GM23338 (cell line): Measurements from ENCODE around the gene MSH4. TPM values are rescaled to one million over a fixed set of nuclear protein-coding genes. Genes with fewer than 3 reads are reported as not detected.

Experiments
- ATAC-seq: fragments of 200-7000 bp; cut with Tn5 transposase; 3 replicates; pipeline ENCODE4 v1.9.1; 2020
- DNase-seq: peaks from one replicate; pipeline ENCODE4 v3.0.0-alpha.2; 2015; ENCODE audit warnings: low spot score
- H2AFZ ChIP-seq: fragments of 200-600 bp; sonication (generic); 2 replicates; pipeline ENCODE4 v1.8.0; 2016; ENCODE audit warnings: antibody characterized with exemption, mild to moderate bottlenecking, moderate library complexity
- H3F3A ChIP-seq: fragments of 200-600 bp; sonication (generic); replicated peaks from 2 replicates; pipeline ENCODE4 v1.8.0; 2017; ENCODE audit warnings: antibody characterized with exemption, mixed run types, low read depth
- H3K27ac ChIP-seq: fragments of 200-600 bp; sonication (generic); 2 replicates; pipeline ENCODE4 v1.6.1; 2016; ENCODE audit warnings: low read depth
- H3K27me3 ChIP-seq: fragments of 200-600 bp; sonication (generic); 2 replicates; pipeline ENCODE4 v1.8.0; 2016; ENCODE audit warnings: mild to moderate bottlenecking, mixed run types, moderate library complexity; ENCODE audit not compliant: insufficient read depth
- H3K36me3 ChIP-seq: fragments of 200-600 bp; sonication (generic); 2 replicates; pipeline ENCODE4 v1.8.0; 2016; ENCODE audit warnings: mild to moderate bottlenecking; ENCODE audit not compliant: insufficient read depth
- H3K4me1 ChIP-seq: fragments of 200-600 bp; sonication (generic); 2 replicates; pipeline ENCODE4 v1.8.0; 2016; ENCODE audit warnings: mild to moderate bottlenecking, moderate library complexity; ENCODE audit not compliant: insufficient read depth
- H3K4me2 ChIP-seq: fragments of 200-600 bp; sonication (generic); 2 replicates; pipeline ENCODE4 v1.7.1; 2017; ENCODE audit warnings: mixed run types
- H3K4me3 ChIP-seq: fragments of 200-600 bp; sonication (generic); 2 replicates; pipeline ENCODE4 v1.6.1; 2016; ENCODE audit warnings: mixed run types
- H3K79me2 ChIP-seq: fragments of 200-600 bp; sonication (generic); replicated peaks from 2 replicates; pipeline ENCODE4 v1.8.0; 2017; ENCODE audit warnings: mild to moderate bottlenecking; ENCODE audit not compliant: insufficient read depth
- H3K9me2 ChIP-seq: fragments of 200-600 bp; sonication (generic); 2 replicates; pipeline ENCODE4 v1.8.0; 2017; ENCODE audit not compliant: insufficient read depth
- H4K20me1 ChIP-seq: fragments of 200-600 bp; sonication (generic); replicated peaks from 2 replicates; pipeline ENCODE4 v1.8.0; 2017; ENCODE audit warnings: mild to moderate bottlenecking; ENCODE audit not compliant: insufficient read depth
- H3K27ac Mint-ChIP-seq: 2 replicates; pipeline ENCODE4 v1.8.0; 2020; ENCODE audit warnings: inconsistent platforms, mild to moderate bottlenecking, moderate library complexity, mixed read lengths
- H3K27me3 Mint-ChIP-seq: 3 replicates; pipeline ENCODE4 v1.8.0; 2022; ENCODE audit warnings: low read depth, mild to moderate bottlenecking, moderate library complexity, mixed read lengths, inconsistent platforms; ENCODE audit not compliant: insufficient read depth, poor library complexity
- H3K36me3 Mint-ChIP-seq: 3 replicates; pipeline ENCODE4 v1.8.0; 2021; ENCODE audit warnings: low read depth, mild to moderate bottlenecking, inconsistent platforms, moderate library complexity, mixed read lengths
- H3K4me1 Mint-ChIP-seq: 3 replicates; pipeline ENCODE4 v1.8.0; 2020; ENCODE audit warnings: mild to moderate bottlenecking, inconsistent platforms, mixed read lengths
- H3K4me3 Mint-ChIP-seq: 3 replicates; pipeline ENCODE4 v1.8.0; 2021; ENCODE audit warnings: moderate library complexity, mild to moderate bottlenecking, inconsistent platforms, mixed read lengths
- H3K9me3 Mint-ChIP-seq: 3 replicates; pipeline ENCODE4 v1.8.0; 2020; ENCODE audit warnings: moderate library complexity, mild to moderate bottlenecking, inconsistent platforms, mixed read lengths
- CREB1 ChIP-seq: fragments of 250-450 bp; sonication (Bioruptor Pico); IDR thresholded peaks from 2 replicates; pipeline ENCODE4 v1.5.0; 2020; ENCODE audit warnings: low read depth, mild to moderate bottlenecking, moderate library complexity
- CTCF ChIP-seq, 2 experiments: fragments of 200-600 bp in 1 of 2; sonication (generic) in 1 of 2; conservative IDR thresholded peaks; 2 replicates each; pipeline versions ENCODE4 v1.5.1 to v1.6.1; 2016 to 2017; ENCODE audit warnings: antibody characterized with exemption in 2 of 2, low read depth in 2 of 2, mild to moderate bottlenecking in 2 of 2, moderate library complexity in 1 of 2
- EZH2 ChIP-seq: fragments of 200-600 bp; sonication (generic); IDR thresholded peaks from one replicate; pipeline ENCODE4 v1.8.0; 2017; ENCODE audit warnings: antibody characterized with exemption, mild to moderate bottlenecking, low read depth; ENCODE audit not compliant: unreplicated experiment
- EZH2phosphoT487 ChIP-seq: fragments of 200-600 bp; sonication (generic); IDR thresholded peaks from one replicate; pipeline ENCODE4 v1.8.1; 2018; ENCODE audit warnings: antibody characterized with exemption; ENCODE audit not compliant: unreplicated experiment
- STAT1 ChIP-seq: IDR thresholded peaks from one replicate; pipeline ENCODE4 v1.6.1; 2016; ENCODE audit warnings: antibody characterized with exemption; ENCODE audit not compliant: unreplicated experiment
- ZNF114 ChIP-seq: fragments of 250-450 bp; sonication (Bioruptor Pico); IDR thresholded peaks from 2 replicates; pipeline ENCODE4 v1.5.0; 2020; ENCODE audit warnings: mild to moderate bottlenecking, moderate library complexity
- ZNF331 ChIP-seq: fragments of 250-450 bp; sonication (Bioruptor Pico); IDR thresholded peaks from 2 replicates; pipeline ENCODE4 v1.5.0; 2020; ENCODE audit warnings: low read depth, mild to moderate bottlenecking, moderate library complexity
- ZNF462 ChIP-seq: fragments of 250-450 bp; sonication (Bioruptor Pico); IDR thresholded peaks from 2 replicates; pipeline ENCODE4 v1.5.0; 2020; ENCODE audit warnings: mild to moderate bottlenecking, moderate library complexity
- polyA plus RNA-seq: library from polyadenylated mRNA; unstranded; fragments of >200 nt; fragmentation: Nextera tagmentation; extraction: Ambion mirVana; gene quantifications from 2 replicates; pipeline ENCODE4 v1.2.1, GENCODE V29; 2016
- total RNA-seq: library from RNA; depleted of rRNA; stranded (reverse); fragments of >200 nt; shearing (Covaris generic); gene quantifications from 2 replicates; pipeline ENCODE4 v1.2.3, GENCODE V29; 2014
- TF ChIP-seq, protein P1 (sequence below): IDR thresholded peaks from 2 replicates; pipeline ENCODE4 v1.6.1; 2016; ENCODE audit warnings: antibody characterized with exemption
- TF ChIP-seq, protein P2 (sequence below): IDR thresholded peaks from one replicate; pipeline ENCODE4 v1.6.1; 2018; ENCODE audit warnings: antibody characterized with exemption; ENCODE audit not compliant: unreplicated experiment

Gene MSH4
- total and polyA plus RNA-seq, 2 experiments from 2014 or later = 0.10 to 0.24 TPM

DNA sequence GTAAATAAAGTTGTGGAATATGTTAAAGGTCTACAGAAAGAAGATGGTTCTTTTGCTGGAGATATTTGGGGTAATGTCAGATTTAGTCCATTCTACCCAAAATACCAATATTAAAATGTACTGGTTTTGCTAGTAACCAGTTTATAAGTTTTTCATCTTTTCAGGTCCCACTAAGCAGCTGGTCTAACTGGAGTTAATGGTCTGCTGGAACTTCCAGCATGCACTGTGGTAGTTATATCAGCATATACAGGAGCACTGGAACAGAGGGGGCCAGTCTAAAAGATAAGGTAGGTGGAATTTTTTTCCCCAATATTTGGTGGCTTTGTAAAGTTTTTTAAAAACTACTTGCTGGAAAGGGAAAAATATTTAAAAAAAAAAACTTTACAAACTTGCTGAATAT is 6.7 kb upstream of the MSH4 start:
- ATAC-seq (no peak), DNase-seq (no peak)
- Histone ChIP-seq H3K27me3 (no peaks in the 10 kb centered on the region), H3K27ac (peak overlapping the region; percentile 82), H3K4me3 (peak overlapping the region; percentile 92), H3F3A (peaks cover 35% of the 10 kb centered on the region), H3K4me1 (peaks cover 16% of the 10 kb centered on the region), H3K4me2 (peak overlapping the region; percentile 95), H3K36me3 (peaks cover 67% of the 10 kb centered on the region), H3K9me2 (no peaks in the 10 kb centered on the region), H3K79me2 (peaks cover 75% of the 10 kb centered on the region), H2AFZ (no peak overlapping the region), H4K20me1 (peaks cover 56% of the 10 kb centered on the region)
- TF ChIP-seq, protein P1, sequence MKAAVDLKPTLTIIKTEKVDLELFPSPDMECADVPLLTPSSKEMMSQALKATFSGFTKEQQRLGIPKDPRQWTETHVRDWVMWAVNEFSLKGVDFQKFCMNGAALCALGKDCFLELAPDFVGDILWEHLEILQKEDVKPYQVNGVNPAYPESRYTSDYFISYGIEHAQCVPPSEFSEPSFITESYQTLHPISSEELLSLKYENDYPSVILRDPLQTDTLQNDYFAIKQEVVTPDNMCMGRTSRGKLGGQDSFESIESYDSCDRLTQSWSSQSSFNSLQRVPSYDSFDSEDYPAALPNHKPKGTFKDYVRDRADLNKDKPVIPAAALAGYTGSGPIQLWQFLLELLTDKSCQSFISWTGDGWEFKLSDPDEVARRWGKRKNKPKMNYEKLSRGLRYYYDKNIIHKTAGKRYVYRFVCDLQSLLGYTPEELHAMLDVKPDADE = no peak
- TF ChIP-seq ZNF114 (no peak), ZNF331 (CRISPR knock-in tag) (no peak), ZNF462 (CRISPR knock-in tag) (no peak), CTCF (conservative IDR thresholded peaks at IDR 0.05; ENCODE audit: low read depth in 2 of 2) (no peak), EZH2 (no peak), EZH2phosphoT487 (no peak), STAT1 (no peak), CREB1 (CRISPR knock-in tag) (no peak)
- TF ChIP-seq, protein P2, sequence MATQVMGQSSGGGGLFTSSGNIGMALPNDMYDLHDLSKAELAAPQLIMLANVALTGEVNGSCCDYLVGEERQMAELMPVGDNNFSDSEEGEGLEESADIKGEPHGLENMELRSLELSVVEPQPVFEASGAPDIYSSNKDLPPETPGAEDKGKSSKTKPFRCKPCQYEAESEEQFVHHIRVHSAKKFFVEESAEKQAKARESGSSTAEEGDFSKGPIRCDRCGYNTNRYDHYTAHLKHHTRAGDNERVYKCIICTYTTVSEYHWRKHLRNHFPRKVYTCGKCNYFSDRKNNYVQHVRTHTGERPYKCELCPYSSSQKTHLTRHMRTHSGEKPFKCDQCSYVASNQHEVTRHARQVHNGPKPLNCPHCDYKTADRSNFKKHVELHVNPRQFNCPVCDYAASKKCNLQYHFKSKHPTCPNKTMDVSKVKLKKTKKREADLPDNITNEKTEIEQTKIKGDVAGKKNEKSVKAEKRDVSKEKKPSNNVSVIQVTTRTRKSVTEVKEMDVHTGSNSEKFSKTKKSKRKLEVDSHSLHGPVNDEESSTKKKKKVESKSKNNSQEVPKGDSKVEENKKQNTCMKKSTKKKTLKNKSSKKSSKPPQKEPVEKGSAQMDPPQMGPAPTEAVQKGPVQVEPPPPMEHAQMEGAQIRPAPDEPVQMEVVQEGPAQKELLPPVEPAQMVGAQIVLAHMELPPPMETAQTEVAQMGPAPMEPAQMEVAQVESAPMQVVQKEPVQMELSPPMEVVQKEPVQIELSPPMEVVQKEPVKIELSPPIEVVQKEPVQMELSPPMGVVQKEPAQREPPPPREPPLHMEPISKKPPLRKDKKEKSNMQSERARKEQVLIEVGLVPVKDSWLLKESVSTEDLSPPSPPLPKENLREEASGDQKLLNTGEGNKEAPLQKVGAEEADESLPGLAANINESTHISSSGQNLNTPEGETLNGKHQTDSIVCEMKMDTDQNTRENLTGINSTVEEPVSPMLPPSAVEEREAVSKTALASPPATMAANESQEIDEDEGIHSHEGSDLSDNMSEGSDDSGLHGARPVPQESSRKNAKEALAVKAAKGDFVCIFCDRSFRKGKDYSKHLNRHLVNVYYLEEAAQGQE = no peak
- peaks cover 90% of the 10 kb centered on the region for H3K36me3 Mint-ChIP-seq
- no peaks in the 10 kb centered on the region for H3K9me3 Mint-ChIP-seq
- no peaks in the 10 kb centered on the region for H3K27me3 Mint-ChIP-seq
- peak overlapping the region; percentile 94 for H3K4me3 Mint-ChIP-seq
- H3K27ac Mint-ChIP-seq = no peak overlapping the region
- peaks cover 34% of the 10 kb centered on the region for H3K4me1 Mint-ChIP-seq
